H1 (cell line): ENCODE data around the gene TUBGCP2. TPM values are rescaled to one million over a fixed set of nuclear protein-coding genes. Genes with fewer than 3 reads are reported as not detected.

ENCODE experiments used
- CTCF ChIA-PET: fragments of 300-600 bp; sonication (Branson Sonifier 250); formaldehyde crosslinking; loops from one replicate; lab custom pipeline; 2021; ENCODE audit not compliant: partially characterized antibody; lab: Charles Lee
- POLR2A ChIA-PET: fragments of 300-600 bp; sonication (Branson Sonifier 250); formaldehyde crosslinking; loops from one replicate; lab custom pipeline; 2021; ENCODE audit warnings: inconsistent platforms; ENCODE audit not compliant: partially characterized antibody; lab: Charles Lee
- DNase-seq, 2 experiments: peaks; one replicate each; pipeline versions ENCODE4 v3.0.0 to v3.0.0-alpha.2; 2010 to 2022; ENCODE audit warnings: low spot score in 2 of 2, low read depth in 1 of 2, mixed read lengths in 1 of 2
- FAIRE-seq: peaks from 2 replicates; lab custom pipeline; 2011; peaks lifted over from hg19 to GRCh38; lab: Jason Lieb, UNC
- H2AFZ ChIP-seq: 2 replicates; pipeline ENCODE4 v1.8.1; 2012; ENCODE audit warnings: low read length, inconsistent platforms
- H2AK5ac ChIP-seq: 2 replicates; pipeline ENCODE4 v1.6.1; 2013; ENCODE audit warnings: low read depth, low read length
- H2BK120ac ChIP-seq: replicated peaks from 2 replicates; pipeline ENCODE3; 2013; ENCODE audit warnings: low read depth, low read length, inconsistent platforms
- H2BK12ac ChIP-seq: 2 replicates; pipeline ENCODE4 v1.6.1; 2013; ENCODE audit warnings: low read depth, low read length
- H2BK15ac ChIP-seq: 2 replicates; pipeline ENCODE4 v1.6.1; 2013; ENCODE audit warnings: low read length
- H2BK20ac ChIP-seq: 2 replicates; pipeline ENCODE4 v1.6.1; 2013; ENCODE audit warnings: low read length
- H2BK5ac ChIP-seq: 2 replicates; pipeline ENCODE4 v1.6.1; 2013; ENCODE audit warnings: low read depth, low read length
- H3K14ac ChIP-seq: 2 replicates; pipeline ENCODE4 v1.6.1; 2013; ENCODE audit warnings: inconsistent platforms; ENCODE audit not compliant: insufficient read length
- H3K18ac ChIP-seq: 2 replicates; pipeline ENCODE4 v1.6.1; 2013; ENCODE audit warnings: low read length; ENCODE audit errors: extremely low read depth
- H3K23ac ChIP-seq: 2 replicates; pipeline ENCODE4 v1.6.1; 2013; ENCODE audit warnings: inconsistent platforms; ENCODE audit not compliant: insufficient read length
- H3K23me2 ChIP-seq: 2 replicates; pipeline ENCODE4 v1.6.1; 2013; ENCODE audit warnings: low read depth, low read length
- H3K27ac ChIP-seq: 2 replicates; pipeline ENCODE4 v1.6.1; 2011; ENCODE audit warnings: low read depth, low read length, inconsistent platforms
- H3K27me3 ChIP-seq, 4 experiments: replicated peaks in 1 of 4; 1 replicate in 1 of 4; 2 replicates in 3 of 4; pipeline versions ENCODE4 v1.6.1 to v1.8.1; 2011 to 2013; ENCODE audit warnings: low read length in 3 of 4, mild to moderate bottlenecking in 3 of 4, inconsistent platforms in 2 of 4, mixed read lengths in 2 of 4, moderate library complexity in 1 of 4; ENCODE audit not compliant: control insufficient read depth in 3 of 4, insufficient read depth in 3 of 4; ENCODE audit errors: extremely low read depth in 1 of 4
- H3K36me3 ChIP-seq, 4 experiments: 2 replicates each; pipeline versions ENCODE4 v1.6.1 to v1.8.1; 2011 to 2013; ENCODE audit warnings: mild to moderate bottlenecking in 4 of 4, low read length in 3 of 4, moderate library complexity in 2 of 4, control low read depth in 1 of 4, inconsistent platforms in 1 of 4; ENCODE audit not compliant: insufficient read depth in 4 of 4, control insufficient read depth in 2 of 4
- H3K4ac ChIP-seq: replicated peaks from 2 replicates; pipeline ENCODE3; 2013; ENCODE audit warnings: low read length, low read depth, mixed read lengths, inconsistent platforms; ENCODE audit not compliant: insufficient read length
- H3K4me1 ChIP-seq, 4 experiments: replicated peaks in 1 of 4; 1 replicate in 1 of 4; 2 replicates in 3 of 4; pipeline versions ENCODE4 v1.6.1 to v1.8.1; 2011 to 2013; ENCODE audit warnings: low read length in 3 of 4, inconsistent platforms in 2 of 4, mixed read lengths in 1 of 4; ENCODE audit not compliant: insufficient read depth in 4 of 4, control insufficient read depth in 3 of 4
- H3K4me2 ChIP-seq, 2 experiments: 2 replicates each; pipeline versions ENCODE4 v1.6.1 to v1.8.1; 2011 to 2013; ENCODE audit warnings: low read depth in 2 of 2, low read length in 2 of 2, control low read depth in 1 of 2, inconsistent platforms in 1 of 2, mild to moderate bottlenecking in 1 of 2; ENCODE audit not compliant: insufficient read depth in 1 of 2
- H3K4me3 ChIP-seq, 4 experiments: fragments of 200-600, 300-600 bp in 1 of 4; sonication (generic), shearing (Covaris generic), sonication (Bioruptor Twin) in 1 of 4; 2 replicates each; pipeline versions ENCODE4 v1.5.1 to v1.8.1; 2011 to 2016; ENCODE audit warnings: low read length in 4 of 4, low read depth in 3 of 4, control low read depth in 2 of 4, inconsistent platforms in 2 of 4, mild to moderate bottlenecking in 2 of 4, mixed read lengths in 1 of 4, moderate library complexity in 1 of 4; ENCODE audit not compliant: insufficient read depth in 2 of 4; ENCODE audit errors: extremely low read depth in 1 of 4
- H3K56ac ChIP-seq: replicated peaks from 2 replicates; pipeline ENCODE3; 2013; ENCODE audit warnings: low read depth, mild to moderate bottlenecking, mixed read lengths, low read length, inconsistent platforms; ENCODE audit not compliant: insufficient read length
- H3K79me1 ChIP-seq: 2 replicates; pipeline ENCODE4 v1.6.1; 2013; ENCODE audit warnings: low read depth, low read length, control low read depth
- H3K79me2 ChIP-seq, 2 experiments: 2 replicates each; pipeline versions ENCODE4 v1.6.1 to v1.8.1; 2012 to 2013; ENCODE audit warnings: low read length in 2 of 2, mild to moderate bottlenecking in 2 of 2, inconsistent platforms in 1 of 2; ENCODE audit not compliant: insufficient read depth in 2 of 2, control insufficient read depth in 1 of 2
- H3K9ac ChIP-seq, 4 experiments: replicated peaks in 1 of 4; 1 replicate in 1 of 4; 2 replicates in 3 of 4; pipeline versions ENCODE4 v1.6.1 to v1.8.1; 2011 to 2013; ENCODE audit warnings: low read depth in 3 of 4, low read length in 3 of 4, control low read depth in 2 of 4, mild to moderate bottlenecking in 2 of 4, moderate library complexity in 2 of 4, inconsistent platforms in 1 of 4; ENCODE audit errors: extremely low read depth in 1 of 4
- H3K9me3 ChIP-seq, 2 experiments: 2 replicates each; pipeline versions ENCODE4 v1.6.1 to v1.8.1; 2012 to 2013; ENCODE audit warnings: mild to moderate bottlenecking in 2 of 2, moderate library complexity in 2 of 2, control low read depth in 1 of 2, inconsistent platforms in 1 of 2, low read depth in 1 of 2, low read length in 1 of 2, mixed read lengths in 1 of 2; ENCODE audit not compliant: insufficient read depth in 2 of 2
- H4K20me1 ChIP-seq, 2 experiments: replicated peaks in 1 of 2; 2 replicates each; pipeline versions ENCODE3 to v1.8.1; 2011 to 2013; ENCODE audit warnings: inconsistent platforms in 2 of 2, low read length in 2 of 2, mild to moderate bottlenecking in 1 of 2; ENCODE audit not compliant: insufficient read depth in 2 of 2, control insufficient read depth in 1 of 2
- H4K5ac ChIP-seq: 2 replicates; pipeline ENCODE4 v1.6.1; 2013; ENCODE audit warnings: low read length, low read depth, mixed read lengths, inconsistent platforms; ENCODE audit not compliant: insufficient read length
- H4K8ac ChIP-seq: 2 replicates; pipeline ENCODE4 v1.8.0; 2013; ENCODE audit warnings: mild to moderate bottlenecking, moderate library complexity, low read length, inconsistent platforms; ENCODE audit not compliant: insufficient read depth; ENCODE audit errors: extremely low read depth
- H4K91ac ChIP-seq: replicated peaks from 2 replicates; pipeline ENCODE3; 2013; ENCODE audit warnings: low read length, mixed read lengths, inconsistent platforms; ENCODE audit not compliant: insufficient read length
- WGBS, 2 experiments: shearing (Covaris generic) in 1 of 2; methylation state at CpG; one replicate each; pipeline versions ENCODE4 v1.1.6 to v1.1.7; 2013 to 2015; ENCODE audit warnings: low lambda C conversion rate in 2 of 2, mixed read lengths in 2 of 2, inconsistent platforms in 1 of 2, low coverage in 1 of 2, missing lambda C conversion rate in 1 of 2; ENCODE audit not compliant: insufficient replicate concordance in 2 of 2, insufficient coverage in 1 of 2, insufficient read length in 1 of 2; ENCODE audit errors: extremely low coverage in 1 of 2, missing lambda C conversion rate in 1 of 2; 5-methylcytosine and 5-hydroxymethylcytosine counted together
- polyA plus RNA-seq, 7 experiments: library from polyadenylated mRNA; depleted of rRNA in 3 of 7; stranded (reverse) in 5 of 7; unstranded in 2 of 7; fragments of >200 nt in 5 of 7; fragments of 200-250 nt in 2 of 7; gene quantifications; 1 replicate in 5 of 7; 2 replicates in 1 of 7; 4 replicates in 1 of 7; pipeline versions ENCODE4 v1.2.1 to v1.2.3, GENCODE V29; 2011 to 2013; ENCODE audit warnings: missing spikeins in 2 of 7, mixed read lengths in 2 of 7
- total RNA-seq: library from RNA; stranded (reverse); fragmentation: NEBNext Ultra II Directional; extraction: Animal tissue kit (Norgen Biotek cat#: 25700); gene quantifications from 2 replicates; pipeline ENCODE4 v1.2.1, GENCODE V29; 2021

TUBGCP2 gene
- total and polyA plus RNA-seq, 2 of the 8 experiments (the other 6 are each of a cell fraction or from before 2014, with no cell fraction given): 34.9 to 51.9 TPM

- no peak overlapping the region for H3K56ac ChIP-seq
- no peak overlapping the region for H3K14ac ChIP-seq
- no peaks in the 10 kb centered on the region for H3K9me3 ChIP-seq
- H3K79me2 ChIP-seq: no peaks in the 10 kb centered on the region
- CTCF ChIA-PET: no interaction called here
- no peaks in the 10 kb centered on the region for H3K36me3 ChIP-seq
- peak overlapping the region; percentile 85 to 89 for H3K4me2 ChIP-seq
- no peaks in the 10 kb centered on the region for H3K79me1 ChIP-seq
- no peak overlapping the region for H2BK20ac ChIP-seq
- 0 out of 2 replicates have a peak overlapping the region, but pooled peaks have one; percentile 57 for H2AFZ ChIP-seq
- H4K20me1 ChIP-seq: peaks cover 0 to 2% of the 10 kb centered on the region in 2 experiments
- H4K5ac ChIP-seq: no peak overlapping the region
- H3K23me2 ChIP-seq: peaks cover 6% of the 10 kb centered on the region; the same call in 1 of the 2 replicates
- no peak overlapping the region for H3K18ac ChIP-seq
- no peak overlapping the region for H3K23ac ChIP-seq
- H2BK12ac ChIP-seq: no peak overlapping the region
- peak overlapping the region; percentile 45 to 69 (median 52) for H3K4me3 ChIP-seq
- H2BK15ac ChIP-seq: 0 out of 2 replicates have a peak overlapping the region, but pooled peaks have one; percentile 29
- DNase-seq: no peak
- peaks cover 0 to 27% (median 6%) of the 10 kb centered on the region in 4 experiments; a peak in 6 of 7 replicates for H3K4me1 ChIP-seq
- H2AK5ac ChIP-seq: no peak overlapping the region
- H3K27ac ChIP-seq: no peak overlapping the region
- 39% methylated on average over 9 of the region's 9 CpGs; no CpG with 5 or more reads in 1 of the 2 experiments for WGBS, 2 experiments
- peak overlapping the region; percentile 36; the same call in 1 of the 2 replicates for H4K8ac ChIP-seq
- H4K91ac ChIP-seq: no peak overlapping the region
- no peak overlapping the region for H2BK5ac ChIP-seq
- POLR2A ChIA-PET: interaction anchor here (1.6 kb wide), 1 partner anchor 12 kb away, joined by 5 read pairs; no protein-coding TSS in a partner anchor
- no peak overlapping the region for H3K4ac ChIP-seq
- no peak overlapping the region for H3K9ac ChIP-seq
- peaks cover 17 to 56% (median 47%) of the 10 kb centered on the region in 4 experiments for H3K27me3 ChIP-seq
- no peak overlapping the region for H2BK120ac ChIP-seq
- no peak for FAIRE-seq
Measured at GRCh38 chr10:133326223-133326551, 17.5 kb upstream of the TUBGCP2 start.
